Prostate gland (tissue), 2 donors: ENCODE data around the gene LRCH1. TPM values are rescaled to one million over a fixed set of nuclear protein-coding genes. Genes with fewer than 3 reads are reported as not detected.

Experiments used
- DNase-seq: peaks from one replicate; pipeline ENCODE4 v3.0.0-alpha.2; 2019; ENCODE audit warnings: low spot score
- H3K27ac ChIP-seq, 2 donors: fragments of 200-600 bp; sonication (generic); 2 replicates each; pipeline ENCODE4 v1.5.1; 2017 to 2019
- H3K27me3 ChIP-seq: fragments of 200-600 bp; sonication (generic); replicated peaks from 2 replicates; pipeline ENCODE4 v1.5.1; 2019; ENCODE audit not compliant: insufficient read depth
- H3K36me3 ChIP-seq, 2 donors: fragments of 200-600 bp; sonication (generic); 1 replicate in 1 of 2; 2 replicates in 1 of 2; pipeline versions ENCODE4 v1.5.1 to v1.8.1; 2017 to 2019
- H3K4me1 ChIP-seq: fragments of 200-600 bp; sonication (generic); replicated peaks from 2 replicates; pipeline ENCODE4 v1.5.1; 2019
- H3K4me3 ChIP-seq, 2 donors: fragments of 200-600 bp; sonication (generic); 2 replicates each; pipeline ENCODE4 v1.5.1; 2017 to 2019
- H3K9me3 ChIP-seq: fragments of 200-600 bp; sonication (generic); 2 replicates; pipeline ENCODE4 v1.5.1; 2017
- CTCF ChIP-seq, 4 experiments: fragments of 200-600 bp in 2 of 4; fragments of 450-650 bp in 2 of 4; sonication (generic) in 2 of 4; IDR thresholded peaks; 1 replicate in 3 of 4; 2 replicates in 1 of 4; pipeline ENCODE4 v1.5.1; 2016 to 2019; ENCODE audit warnings: antibody characterized with exemption in 4 of 4, mild to moderate bottlenecking in 2 of 4, moderate library complexity in 2 of 4
- POLR2A ChIP-seq: fragments of 450-650 bp; IDR thresholded peaks from one replicate; pipeline ENCODE4 v1.6.1; 2016; ENCODE audit warnings: antibody characterized with exemption, mild to moderate bottlenecking
- POLR2AphosphoS5 ChIP-seq: sonication (generic); formaldehyde crosslinking; IDR thresholded peaks from one replicate; pipeline ENCODE4 v1.6.1; 2017; ENCODE audit warnings: antibody characterized with exemption
- WGBS: methylation state at CpG from one replicate; pipeline ENCODE4 v1.1.5; 2018; 5-methylcytosine and 5-hydroxymethylcytosine counted together
- intact Hi-C: fragments of 100-400 bp; cut with DNase I; formaldehyde crosslinking; loops from one replicate; pipeline ENCODE4 v1.14.2; 2022
- total RNA-seq, 2 donors: library from RNA; depleted of rRNA; stranded (reverse); fragments of >200 nt; gene quantifications; one replicate each; pipeline ENCODE4 v1.1.0, GENCODE V29; 2016

Gene LRCH1
- total RNA-seq, 2 donors from 2014 or later = 14.8 to 17.2 TPM

GRCh38 chr13:46640843-46641242 is 87.9 kb downstream of the LRCH1 start:
- Histone ChIP-seq H3K4me3 (no peak overlapping the region), H3K36me3 (no peaks in the 10 kb centered on the region), H3K4me1 (no peaks in the 10 kb centered on the region), H3K27ac (no peak overlapping the region), H3K9me3 (no peaks in the 10 kb centered on the region), H3K27me3 (no peaks in the 10 kb centered on the region)
- 91% methylated on average over 4 of the region's 4 CpGs for WGBS
- DNase-seq = no peak
- TF ChIP-seq POLR2AphosphoS5 (no peak), CTCF (IDR thresholded peaks at IDR 0.05) (no peak), POLR2A (no peak)
- intact Hi-C loops = no loop called here

- Histone ChIP-seq H3K27me3 (no peaks in the 10 kb centered on the region), H3K36me3 (no peaks in the 10 kb centered on the region), H3K4me3 (peak overlapping the region in 1 of 2 donors; percentile 8), H3K9me3 (no peaks in the 10 kb centered on the region), H3K27ac (peak overlapping the region; percentile 20 to 40), H3K4me1 (no peaks in the 10 kb centered on the region)
- DNase-seq = no peak
- TF ChIP-seq POLR2A (no peak), POLR2AphosphoS5 (peak; percentile 15)
- intact Hi-C loops = no loop called here
- WGBS = 14% methylated on average over 13 of the region's 13 CpGs
These were observed 88.5 kb downstream of the LRCH1 start for GRCh38 chr13:46641274-46642081.

DNA sequence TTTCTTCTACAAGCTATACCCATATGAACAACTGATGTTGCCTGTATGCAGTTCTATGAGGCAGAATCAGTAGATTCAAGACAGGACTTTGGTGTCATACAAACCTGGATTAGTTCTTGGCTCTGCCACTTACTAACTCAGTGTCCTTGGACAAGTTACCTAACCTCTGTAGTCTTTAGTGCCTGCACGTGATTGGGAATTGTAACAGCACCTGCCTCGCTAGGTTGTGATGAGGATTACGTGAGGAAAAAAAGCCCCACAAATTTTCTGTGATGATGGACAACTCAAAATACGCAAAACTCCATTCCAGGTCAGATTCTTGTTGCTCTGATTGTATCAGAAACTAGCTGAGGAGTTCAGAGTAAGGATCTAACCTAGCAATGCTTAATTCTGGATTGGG is 89.3 kb downstream of the LRCH1 start:
- peak overlapping the region in 1 of 2 donors; percentile 20 for H3K27ac ChIP-seq
- DNase-seq = no peak
- 87% methylated on average over 4 of the region's 4 CpGs for WGBS
- H3K36me3 ChIP-seq = no peaks in the 10 kb centered on the region
- no peaks in the 10 kb centered on the region for H3K4me1 ChIP-seq
- H3K27me3 ChIP-seq = no peaks in the 10 kb centered on the region
- TF ChIP-seq POLR2A = no peak
- TF ChIP-seq CTCF (IDR thresholded peaks at IDR 0.05) = no peak
- TF ChIP-seq POLR2AphosphoS5 = no peak
- H3K4me3 ChIP-seq = no peak overlapping the region
- H3K9me3 ChIP-seq = no peaks in the 10 kb centered on the region
- intact Hi-C loops = no loop called here

- intact Hi-C loops = no loop called here
- WGBS = 75% methylated on average over 5 of the region's 5 CpGs
- Histone ChIP-seq H3K4me1 (no peaks in the 10 kb centered on the region), H3K9me3 (no peaks in the 10 kb centered on the region), H3K27ac (no peak overlapping the region), H3K27me3 (no peaks in the 10 kb centered on the region), H3K4me3 (no peak overlapping the region), H3K36me3 (no peaks in the 10 kb centered on the region)
- no peak for DNase-seq
- TF ChIP-seq POLR2A = no peak
- no peak for TF ChIP-seq POLR2AphosphoS5
- TF ChIP-seq CTCF (IDR thresholded peaks at IDR 0.05) = no peak
These were observed 90.3 kb downstream of the LRCH1 start for GRCh38 chr13:46643165-46643777.

- Histone ChIP-seq H3K27ac (no peak overlapping the region), H3K9me3 (no peaks in the 10 kb centered on the region), H3K4me3 (no peak overlapping the region), H3K4me1 (no peaks in the 10 kb centered on the region), H3K27me3 (no peaks in the 10 kb centered on the region), H3K36me3 (no peaks in the 10 kb centered on the region)
- no peak for TF ChIP-seq POLR2AphosphoS5
- TF ChIP-seq POLR2A = no peak
- TF ChIP-seq CTCF (IDR thresholded peaks at IDR 0.05) = no peak
- intact Hi-C loops = no loop called here
- no peak for DNase-seq
These were observed 91.8 kb downstream of the LRCH1 start for GRCh38 chr13:46644816-46645215.
